MM.1S (cell line): Measurements from ENCODE around the gene NR2E3.

Experiments used
- EZH2 ChIP-seq: fragments of 300-600 bp; sonication (generic); optimal IDR thresholded peaks from 2 replicates; pipeline ENCODE3; 2017; ENCODE audit warnings: low read depth, mild to moderate bottlenecking, antibody characterized with exemption, low read length, mixed read lengths
- TF ChIP-seq, protein P1 (sequence below): fragments of 300-600 bp; sonication (generic); IDR thresholded peaks from 2 replicates; pipeline ENCODE4 v1.5.1; 2016; ENCODE audit warnings: antibody characterized with exemption, low read length, mixed read lengths

DNA sequence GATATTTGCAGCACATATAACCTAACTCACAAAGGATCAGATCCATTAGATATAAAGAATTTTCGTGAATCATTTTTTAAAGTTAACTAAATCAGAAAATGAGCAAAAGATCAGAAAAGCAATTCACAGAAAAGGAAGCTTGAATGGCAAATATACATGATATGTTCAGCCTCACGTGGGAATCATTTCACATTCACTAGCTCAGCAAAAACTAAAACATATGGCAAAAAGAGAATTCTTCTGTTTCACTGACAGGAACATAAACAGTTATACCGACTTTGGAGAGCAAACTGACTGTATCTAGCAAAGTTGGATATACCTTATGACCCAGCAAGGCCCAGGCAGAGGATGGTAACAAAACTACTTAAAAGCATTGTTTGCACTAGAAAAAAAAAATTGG is 34.0 kb upstream of the NR2E3 start:
- TF ChIP-seq, protein P1, sequence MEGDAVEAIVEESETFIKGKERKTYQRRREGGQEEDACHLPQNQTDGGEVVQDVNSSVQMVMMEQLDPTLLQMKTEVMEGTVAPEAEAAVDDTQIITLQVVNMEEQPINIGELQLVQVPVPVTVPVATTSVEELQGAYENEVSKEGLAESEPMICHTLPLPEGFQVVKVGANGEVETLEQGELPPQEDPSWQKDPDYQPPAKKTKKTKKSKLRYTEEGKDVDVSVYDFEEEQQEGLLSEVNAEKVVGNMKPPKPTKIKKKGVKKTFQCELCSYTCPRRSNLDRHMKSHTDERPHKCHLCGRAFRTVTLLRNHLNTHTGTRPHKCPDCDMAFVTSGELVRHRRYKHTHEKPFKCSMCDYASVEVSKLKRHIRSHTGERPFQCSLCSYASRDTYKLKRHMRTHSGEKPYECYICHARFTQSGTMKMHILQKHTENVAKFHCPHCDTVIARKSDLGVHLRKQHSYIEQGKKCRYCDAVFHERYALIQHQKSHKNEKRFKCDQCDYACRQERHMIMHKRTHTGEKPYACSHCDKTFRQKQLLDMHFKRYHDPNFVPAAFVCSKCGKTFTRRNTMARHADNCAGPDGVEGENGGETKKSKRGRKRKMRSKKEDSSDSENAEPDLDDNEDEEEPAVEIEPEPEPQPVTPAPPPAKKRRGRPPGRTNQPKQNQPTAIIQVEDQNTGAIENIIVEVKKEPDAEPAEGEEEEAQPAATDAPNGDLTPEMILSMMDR, result no peak
- no peak for TF ChIP-seq EZH2
